NB4 (cell line): ENCODE results near the gene SYVN1.

ENCODE experiments used
- DNase-seq: peaks from one replicate; pipeline ENCODE4 v3.0.0; 2010; ENCODE audit warnings: low read depth
- H3K4me3 ChIP-seq: one replicate; pipeline ENCODE4 v1.5.1; 2011; ENCODE audit warnings: mild to moderate bottlenecking, low read depth, low read length, moderate library complexity
- MYC ChIP-seq: IDR thresholded peaks from 2 replicates; pipeline ENCODE4 v1.6.1; 2011; ENCODE audit warnings: low read depth, low read length
- POLR2A ChIP-seq: IDR thresholded peaks from 2 replicates; pipeline ENCODE4 v1.6.1; 2011; ENCODE audit warnings: mild to moderate bottlenecking; ENCODE audit not compliant: insufficient read length; ENCODE audit errors: extremely low read depth
- TF ChIP-seq, protein P1 (sequence below): IDR thresholded peaks from one replicate; pipeline ENCODE4 v1.5.1; 2012; ENCODE audit warnings: low read depth, low read length
- TF ChIP-seq, protein P2 (sequence below): IDR thresholded peaks from 2 replicates; pipeline ENCODE4 v1.6.1; 2011; ENCODE audit warnings: low read depth, low read length

SYVN1 gene

GRCh38 chr11:65108469-65109123 is 25.7 kb downstream of the SYVN1 start:
- no peak for DNase-seq
- no peak overlapping the region for H3K4me3 ChIP-seq
- TF ChIP-seq, protein P1, sequence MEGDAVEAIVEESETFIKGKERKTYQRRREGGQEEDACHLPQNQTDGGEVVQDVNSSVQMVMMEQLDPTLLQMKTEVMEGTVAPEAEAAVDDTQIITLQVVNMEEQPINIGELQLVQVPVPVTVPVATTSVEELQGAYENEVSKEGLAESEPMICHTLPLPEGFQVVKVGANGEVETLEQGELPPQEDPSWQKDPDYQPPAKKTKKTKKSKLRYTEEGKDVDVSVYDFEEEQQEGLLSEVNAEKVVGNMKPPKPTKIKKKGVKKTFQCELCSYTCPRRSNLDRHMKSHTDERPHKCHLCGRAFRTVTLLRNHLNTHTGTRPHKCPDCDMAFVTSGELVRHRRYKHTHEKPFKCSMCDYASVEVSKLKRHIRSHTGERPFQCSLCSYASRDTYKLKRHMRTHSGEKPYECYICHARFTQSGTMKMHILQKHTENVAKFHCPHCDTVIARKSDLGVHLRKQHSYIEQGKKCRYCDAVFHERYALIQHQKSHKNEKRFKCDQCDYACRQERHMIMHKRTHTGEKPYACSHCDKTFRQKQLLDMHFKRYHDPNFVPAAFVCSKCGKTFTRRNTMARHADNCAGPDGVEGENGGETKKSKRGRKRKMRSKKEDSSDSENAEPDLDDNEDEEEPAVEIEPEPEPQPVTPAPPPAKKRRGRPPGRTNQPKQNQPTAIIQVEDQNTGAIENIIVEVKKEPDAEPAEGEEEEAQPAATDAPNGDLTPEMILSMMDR = no peak
- TF ChIP-seq MYC (no peak), POLR2A (no peak)
- TF ChIP-seq, protein P2, sequence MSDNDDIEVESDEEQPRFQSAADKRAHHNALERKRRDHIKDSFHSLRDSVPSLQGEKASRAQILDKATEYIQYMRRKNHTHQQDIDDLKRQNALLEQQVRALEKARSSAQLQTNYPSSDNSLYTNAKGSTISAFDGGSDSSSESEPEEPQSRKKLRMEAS = no peak

GRCh38 chr11:65107751-65108468 is 26.4 kb downstream of the SYVN1 start:
- H3K4me3 ChIP-seq = no peak overlapping the region
- DNase-seq = no peak
- TF ChIP-seq, protein P2 = no peak
- TF ChIP-seq POLR2A = no peak

DNA sequence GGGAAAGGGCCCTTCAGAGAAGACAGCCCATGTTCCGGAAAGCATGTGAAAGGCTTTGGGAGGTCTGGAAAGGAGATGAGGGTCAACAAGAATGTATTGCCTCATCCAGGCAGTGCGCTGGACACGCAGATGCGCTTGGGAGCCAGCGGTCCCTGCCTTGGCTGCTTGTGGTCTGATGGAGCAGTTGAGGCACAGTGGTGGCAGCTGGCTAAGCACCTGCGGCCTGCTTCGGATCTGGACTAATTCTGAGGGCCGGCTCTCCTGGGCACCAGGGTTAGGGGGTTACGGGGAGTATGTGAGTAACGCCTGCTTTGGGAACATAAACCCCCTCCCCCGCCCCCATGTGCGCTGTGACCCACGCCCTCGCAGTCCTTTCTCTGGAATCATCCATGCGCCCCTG is 27.2 kb downstream of the SYVN1 start:
- no peak for DNase-seq
- TF ChIP-seq, protein P1 = no peak
- TF ChIP-seq, protein P2 = no peak
- TF ChIP-seq MYC = no peak
- no peak for TF ChIP-seq POLR2A
- H3K4me3 ChIP-seq = no peak overlapping the region

DNA sequence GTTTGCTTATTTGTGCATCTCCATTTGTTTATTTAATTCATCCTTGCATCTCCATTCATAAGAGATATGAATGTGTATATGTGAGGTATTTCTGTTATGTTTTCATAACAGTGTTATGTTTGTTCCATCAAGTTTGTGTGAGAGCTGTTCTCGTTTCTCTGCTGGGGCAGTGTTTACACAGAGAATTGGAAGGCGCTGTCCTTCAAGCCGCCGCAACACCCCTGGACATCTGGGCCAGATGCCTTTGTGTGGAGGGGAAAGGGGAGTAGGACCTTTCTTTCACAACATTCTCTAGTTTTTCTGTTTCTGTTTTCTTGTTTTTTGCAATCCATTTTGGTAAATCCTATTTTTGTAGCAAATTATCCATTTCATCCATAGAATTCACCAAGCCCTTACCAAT is 29.7 kb downstream of the SYVN1 start:
- no peak overlapping the region for H3K4me3 ChIP-seq
- DNase-seq = no peak
- TF ChIP-seq, protein P2 = no peak
- TF ChIP-seq POLR2A (no peak), MYC (no peak)

DNA sequence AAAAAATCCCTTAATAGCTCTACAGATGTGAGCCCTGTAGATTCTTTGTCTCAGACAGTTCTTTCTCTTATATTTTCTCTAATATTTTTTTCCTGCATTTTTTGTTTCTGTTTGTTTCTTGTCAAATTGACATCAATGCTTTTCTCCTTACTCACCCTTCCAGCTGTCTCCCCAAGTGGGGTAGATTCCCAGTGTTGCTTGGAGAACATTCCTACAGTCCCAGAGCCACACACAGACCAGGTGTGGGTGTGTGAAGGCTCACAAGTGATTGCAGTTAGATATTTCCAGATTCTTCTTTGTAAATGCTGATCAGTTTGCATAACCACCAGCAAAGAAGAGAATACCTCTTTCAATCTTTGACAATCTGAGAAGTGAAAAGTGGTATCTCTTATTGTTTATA is 30.8 kb downstream of the SYVN1 start:
- DNase-seq = no peak
- TF ChIP-seq POLR2A (no peak), MYC (no peak)
- TF ChIP-seq, protein P2 = no peak
- TF ChIP-seq, protein P1 = no peak
- no peak overlapping the region for H3K4me3 ChIP-seq

DNA sequence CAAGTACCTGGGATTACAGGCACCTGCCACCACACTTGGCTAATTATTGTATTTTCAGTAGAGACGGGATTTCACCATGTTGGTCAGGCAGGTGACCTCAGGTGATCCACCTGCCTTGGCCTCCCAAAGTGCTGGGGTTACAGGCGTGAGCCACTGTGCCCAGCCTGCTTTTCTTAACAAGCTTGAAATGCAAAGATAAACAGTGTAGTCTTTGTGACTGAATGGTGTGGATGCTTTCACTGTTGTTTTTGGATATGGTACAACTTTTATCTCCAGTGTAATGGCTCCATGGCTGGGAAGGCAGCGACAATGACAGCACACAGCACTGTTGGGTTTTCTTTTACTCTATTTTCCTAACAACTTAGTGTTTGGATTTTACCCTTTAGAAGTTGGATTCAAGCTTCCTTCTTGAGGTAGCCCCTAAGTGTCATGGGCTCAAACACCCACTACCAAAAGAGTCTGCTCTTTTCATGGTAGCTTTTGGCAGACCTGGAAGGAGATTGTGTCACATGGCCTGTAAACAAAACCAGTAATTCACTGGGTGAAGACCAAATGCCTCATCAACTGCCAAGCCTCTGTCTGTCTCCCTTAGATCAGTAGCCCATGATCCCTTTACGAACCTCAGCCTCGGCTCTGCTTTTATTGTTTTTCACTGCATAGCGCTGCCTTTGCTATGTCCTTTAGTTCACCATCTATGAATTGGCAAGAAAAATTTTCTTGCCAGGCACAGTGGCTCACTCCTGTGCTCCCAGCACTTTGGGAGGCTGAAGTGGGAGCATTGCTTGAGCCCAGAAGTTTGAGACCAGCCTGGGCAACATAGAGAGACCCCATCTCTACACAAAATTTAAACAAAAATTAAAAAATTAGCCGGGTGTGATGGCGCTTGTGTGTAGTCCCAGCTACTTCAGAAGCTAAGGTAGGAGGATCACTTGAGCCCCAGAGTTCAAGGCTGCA is 31.9 kb downstream of the SYVN1 start:
- H3K4me3 ChIP-seq = no peak overlapping the region
- TF ChIP-seq, protein P2 = no peak
- no peak for TF ChIP-seq POLR2A
- no peak for DNase-seq

DNA sequence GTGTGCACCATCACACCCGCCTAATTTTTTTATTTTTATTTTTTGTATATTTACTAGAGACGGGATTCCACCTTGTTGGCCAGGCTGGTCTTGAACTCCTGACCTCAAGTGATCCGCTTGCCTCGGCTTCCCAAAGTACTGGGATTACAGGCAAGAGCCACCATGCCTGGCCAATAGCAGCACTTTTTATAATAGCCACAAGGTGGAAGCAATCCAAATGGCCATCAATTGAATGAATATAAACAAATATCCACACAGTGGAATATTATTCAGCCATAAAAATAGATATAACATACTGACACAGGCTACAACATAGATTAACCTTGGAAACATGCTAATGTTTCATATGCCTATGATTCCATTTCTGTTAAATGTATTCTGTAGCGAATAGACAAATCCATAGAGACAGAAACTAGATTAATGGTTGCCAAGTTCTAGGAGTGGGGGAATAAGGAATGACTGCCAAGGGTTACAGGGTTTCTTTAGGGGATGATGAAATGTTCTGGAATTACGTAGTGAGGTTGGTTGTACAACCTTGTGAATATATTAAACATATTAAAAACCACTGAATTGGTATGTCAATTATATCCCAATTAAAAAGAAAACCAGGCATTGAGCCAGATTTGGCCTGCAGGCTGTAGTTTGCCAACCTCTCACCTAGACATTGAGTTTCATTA is 33.5 kb downstream of the SYVN1 start:
- DNase-seq = no peak
- H3K4me3 ChIP-seq = no peak overlapping the region
- no peak for TF ChIP-seq MYC
- TF ChIP-seq, protein P1 = peak; percentile 11
- TF ChIP-seq, protein P2 = no peak
- no peak for TF ChIP-seq POLR2A
